BLaER1 (cell line): Measurements from ENCODE around the gene C22orf39.

Experiments used
- H3K27ac ChIP-seq: shearing (Covaris generic); formaldehyde crosslinking; 2 replicates; pipeline ENCODE4 v1.8.1; 2022
- H3K27me3 ChIP-seq: shearing (Covaris generic); formaldehyde crosslinking; 2 replicates; pipeline ENCODE4 v1.8.1; 2022
- H3K36me3 ChIP-seq: shearing (Covaris generic); formaldehyde crosslinking; 2 replicates; pipeline ENCODE4 v1.8.1; 2022
- H3K4me1 ChIP-seq: shearing (Covaris generic); formaldehyde crosslinking; 2 replicates; pipeline ENCODE4 v1.8.1; 2022
- H3K4me2 ChIP-seq: shearing (Covaris generic); formaldehyde crosslinking; 2 replicates; pipeline ENCODE4 v1.8.1; 2022
- H3K4me3 ChIP-seq: shearing (Covaris generic); formaldehyde crosslinking; 2 replicates; pipeline ENCODE4 v1.8.1; 2022
- H3K9ac ChIP-seq: shearing (Covaris generic); formaldehyde crosslinking; 2 replicates; pipeline ENCODE4 v1.8.1; 2022
- H3K9me3 ChIP-seq: shearing (Covaris generic); formaldehyde crosslinking; 2 replicates; pipeline ENCODE4 v1.8.1; 2022
- H4K20me1 ChIP-seq: shearing (Covaris generic); formaldehyde crosslinking; 2 replicates; pipeline ENCODE4 v1.8.1; 2022
- Cebpa-rat ChIP-seq: shearing (Covaris generic); IDR thresholded peaks from 2 replicates; pipeline ENCODE4 v1.8.1; 2022

C22orf39 gene

DNA sequence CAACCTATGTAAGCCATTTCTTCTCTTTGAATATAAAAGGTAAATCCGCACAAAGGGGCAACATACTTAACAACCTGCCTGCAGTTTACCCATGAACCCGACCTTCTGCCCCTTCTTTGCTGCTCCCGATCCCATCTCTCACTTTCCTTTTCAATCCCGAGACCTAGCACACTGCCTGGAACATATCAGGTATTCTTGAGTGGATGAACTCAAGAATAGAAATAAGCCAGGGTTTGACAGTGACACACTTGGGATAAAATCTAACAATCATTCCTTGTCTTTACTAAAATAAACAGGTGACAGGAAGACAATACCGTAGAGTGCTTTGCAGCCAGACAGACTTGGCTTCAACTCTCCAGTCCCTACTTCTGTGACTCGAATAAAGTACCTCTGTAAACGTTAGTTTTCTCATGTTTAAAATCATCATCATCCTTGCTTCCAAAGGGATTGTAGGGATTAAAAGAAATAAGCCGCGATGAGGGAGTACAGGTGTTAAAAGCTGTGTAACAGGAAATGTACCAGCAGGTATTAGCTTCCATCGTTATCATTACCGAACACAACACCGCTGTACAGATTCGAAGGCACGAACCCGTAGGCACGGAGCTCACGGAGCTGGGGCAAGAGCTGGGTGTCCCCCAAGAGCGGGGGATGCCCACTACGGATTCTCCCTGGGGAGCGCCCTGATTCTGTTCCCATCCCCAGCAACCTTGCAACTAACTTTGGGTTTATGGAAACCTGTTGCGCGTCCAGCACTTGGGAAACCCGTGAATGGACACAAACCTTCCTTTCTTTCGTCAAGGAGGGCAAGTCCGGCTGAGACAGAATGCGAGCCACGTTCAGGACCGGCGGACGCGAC, 30.8 kb upstream of the C22orf39 start:
- H3K36me3 ChIP-seq = peaks cover 50% of the 10 kb centered on the region
- peak overlapping the region; percentile 100 for H3K27ac ChIP-seq
- H3K4me2 ChIP-seq = peak overlapping the region; percentile 86
- H4K20me1 ChIP-seq = peaks cover 59% of the 10 kb centered on the region
- H3K4me3 ChIP-seq = peak overlapping the region; percentile 86
- H3K9me3 ChIP-seq = no peaks in the 10 kb centered on the region
- H3K27me3 ChIP-seq = no peaks in the 10 kb centered on the region
- TF ChIP-seq Cebpa-rat = no peak
- H3K4me1 ChIP-seq = peaks cover 43% of the 10 kb centered on the region
- peak overlapping the region; percentile 100 for H3K9ac ChIP-seq

GRCh38 chr22:19477321-19478044, 30.0 kb upstream of the C22orf39 start:
- peaks cover 50% of the 10 kb centered on the region for H3K36me3 ChIP-seq

DNA sequence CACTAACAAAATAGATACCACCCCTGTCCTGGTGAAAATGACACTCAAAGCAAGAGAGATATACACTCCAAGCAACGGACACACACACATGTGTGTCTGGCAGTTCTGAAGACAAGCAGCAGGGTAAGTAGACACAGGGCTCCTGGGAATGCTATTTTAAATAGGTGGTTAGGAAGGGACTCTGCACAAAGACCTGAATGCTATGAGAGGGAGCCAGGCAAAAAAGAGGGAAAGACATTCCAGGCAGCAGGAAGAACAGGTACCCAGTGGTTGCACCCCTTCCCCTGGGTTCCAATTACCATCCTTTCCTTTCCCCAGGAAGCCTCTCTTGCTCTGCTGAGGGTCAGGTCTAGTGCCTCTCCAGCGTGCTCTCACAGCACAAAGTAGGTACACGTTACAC, 28.5 kb upstream of the C22orf39 start:
- Histone ChIP-seq H3K9me3 (no peaks in the 10 kb centered on the region), H3K9ac (peak overlapping the region; percentile 59; the same call in 1 of the 2 replicates), H3K27me3 (no peaks in the 10 kb centered on the region), H3K27ac (no peak overlapping the region), H3K36me3 (peaks cover 53% of the 10 kb centered on the region), H3K4me2 (no peak overlapping the region; the same call in 1 of the 2 replicates), H3K4me3 (no peak overlapping the region), H4K20me1 (peaks cover 78% of the 10 kb centered on the region), H3K4me1 (peaks cover 36% of the 10 kb centered on the region)
- TF ChIP-seq Cebpa-rat = no peak

More at GRCh38 chr22:19477321-19478044, 30.0 kb upstream of the C22orf39 start:
- Histone ChIP-seq H3K9ac (peak overlapping the region; percentile 100), H3K9me3 (no peaks in the 10 kb centered on the region), H3K4me2 (peak overlapping the region; percentile 86), H3K27ac (no peak overlapping the region), H3K4me1 (peaks cover 43% of the 10 kb centered on the region), H3K27me3 (no peaks in the 10 kb centered on the region), H4K20me1 (peaks cover 67% of the 10 kb centered on the region), H3K4me3 (peak overlapping the region; percentile 86)
- no peak for TF ChIP-seq Cebpa-rat

DNA sequence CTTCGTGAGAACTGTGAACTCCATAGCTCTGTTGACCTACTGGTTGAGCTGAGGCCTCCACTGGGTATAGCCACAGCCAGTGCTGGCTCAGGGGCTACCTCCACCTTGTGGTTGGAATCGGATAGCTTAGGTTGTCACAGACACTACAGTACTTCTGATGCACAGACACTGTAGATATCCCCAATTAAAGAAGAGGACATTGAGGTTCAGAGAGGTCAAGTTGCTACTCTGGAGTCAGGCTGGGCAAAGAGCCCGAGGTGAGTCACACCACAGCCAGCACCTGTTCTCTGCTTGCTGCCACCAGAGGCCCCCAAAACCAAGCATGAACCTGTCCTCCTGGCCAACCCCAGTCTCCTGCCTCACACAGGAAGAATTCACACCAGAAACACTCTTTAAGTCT, 26.1 kb upstream of the C22orf39 start:
- Histone ChIP-seq H3K4me3 (no peak overlapping the region), H3K27me3 (no peaks in the 10 kb centered on the region), H3K36me3 (peaks cover 78% of the 10 kb centered on the region), H3K27ac (no peak overlapping the region), H4K20me1 (peaks cover 87% of the 10 kb centered on the region), H3K9ac (0 out of 2 replicates have a peak overlapping the region, but pooled peaks have one; percentile 9), H3K4me2 (no peak overlapping the region), H3K4me1 (peaks cover 26% of the 10 kb centered on the region), H3K9me3 (no peaks in the 10 kb centered on the region)
- no peak for TF ChIP-seq Cebpa-rat

GRCh38 chr22:19472233-19472632, 24.7 kb upstream of the C22orf39 start:
- Histone ChIP-seq H3K9ac (peak overlapping the region; percentile 9; the same call in 1 of the 2 replicates), H4K20me1 (peaks cover 75% of the 10 kb centered on the region), H3K4me1 (peaks cover 17% of the 10 kb centered on the region), H3K4me3 (no peak overlapping the region), H3K27ac (no peak overlapping the region), H3K36me3 (peaks cover 91% of the 10 kb centered on the region), H3K27me3 (no peaks in the 10 kb centered on the region), H3K4me2 (no peak overlapping the region), H3K9me3 (no peaks in the 10 kb centered on the region)
- TF ChIP-seq Cebpa-rat = no peak

- Histone ChIP-seq H3K4me3 (no peak overlapping the region), H3K27me3 (no peaks in the 10 kb centered on the region), H3K27ac (no peak overlapping the region), H3K9me3 (no peaks in the 10 kb centered on the region), H3K36me3 (peaks cover 98% of the 10 kb centered on the region), H4K20me1 (peaks cover 69% of the 10 kb centered on the region), H3K4me2 (no peak overlapping the region), H3K9ac (no peak overlapping the region), H3K4me1 (peaks cover 10% of the 10 kb centered on the region; the same call in 1 of the 2 replicates)
- no peak for TF ChIP-seq Cebpa-rat
These were observed 24.1 kb upstream of the C22orf39 start for GRCh38 chr22:19471572-19471971.

- H3K4me2 ChIP-seq = no peak overlapping the region
- no peak for TF ChIP-seq Cebpa-rat
- no peaks in the 10 kb centered on the region for H3K9me3 ChIP-seq
- peaks cover 100% of the 10 kb centered on the region for H3K36me3 ChIP-seq
- H3K27me3 ChIP-seq = no peaks in the 10 kb centered on the region
- H3K4me3 ChIP-seq = no peak overlapping the region
- no peak overlapping the region for H3K27ac ChIP-seq
- H3K9ac ChIP-seq = no peak overlapping the region
- peaks cover 1% of the 10 kb centered on the region; the same call in 1 of the 2 replicates for H3K4me1 ChIP-seq
- peaks cover 55% of the 10 kb centered on the region for H4K20me1 ChIP-seq
These were observed 22.5 kb upstream of the C22orf39 start for GRCh38 chr22:19470010-19470409.

- peaks cover 7% of the 10 kb centered on the region for H3K4me1 ChIP-seq
- no peak overlapping the region for H3K9ac ChIP-seq
- H3K27ac ChIP-seq = no peak overlapping the region
- H3K4me3 ChIP-seq = no peak overlapping the region
- H3K36me3 ChIP-seq = peaks cover 100% of the 10 kb centered on the region
- peaks cover 53% of the 10 kb centered on the region for H4K20me1 ChIP-seq
- no peak overlapping the region for H3K4me2 ChIP-seq
- H3K27me3 ChIP-seq = no peaks in the 10 kb centered on the region
- no peak for TF ChIP-seq Cebpa-rat
- no peaks in the 10 kb centered on the region for H3K9me3 ChIP-seq
These were observed 21.9 kb upstream of the C22orf39 start for GRCh38 chr22:19469421-19469820.

GRCh38 chr22:19467912-19468311, 20.4 kb upstream of the C22orf39 start:
- Histone ChIP-seq H3K27me3 (no peaks in the 10 kb centered on the region), H3K9ac (no peak overlapping the region), H3K27ac (no peak overlapping the region), H3K4me2 (no peak overlapping the region), H3K36me3 (peaks cover 95% of the 10 kb centered on the region), H3K4me1 (peaks cover 18% of the 10 kb centered on the region), H3K4me3 (no peak overlapping the region), H3K9me3 (no peaks in the 10 kb centered on the region), H4K20me1 (peaks cover 46% of the 10 kb centered on the region)
- TF ChIP-seq Cebpa-rat = no peak
